Ureter (tissue), 1 donor: ENCODE results near the gene LSG1. TPM values are rescaled to one million over a fixed set of nuclear protein-coding genes. Genes with fewer than 3 reads are reported as not detected.
A peak's percentile ranks its signal among the peaks of the same experiment; 100 is the strongest.
"Not testable (repeated sequence)": the region's sequence is repeated elsewhere in the genome, so short reads cannot be mapped to it uniquely, and the experiment has no call there.

ENCODE experiments used
- DNase-seq: peaks from one replicate; pipeline ENCODE4 v3.0.0-alpha.2; 2020; ENCODE audit warnings: low spot score
- total RNA-seq: library from RNA; stranded (reverse); gene quantifications from one replicate; pipeline ENCODE4 v1.2.4, GENCODE V29; 2023
- donor health status: DM: yes; HTN: yes; CAD: no.

The LSG1 gene
- total RNA-seq, 1 donor from 2014 or later: 64.5 TPM

DNA sequence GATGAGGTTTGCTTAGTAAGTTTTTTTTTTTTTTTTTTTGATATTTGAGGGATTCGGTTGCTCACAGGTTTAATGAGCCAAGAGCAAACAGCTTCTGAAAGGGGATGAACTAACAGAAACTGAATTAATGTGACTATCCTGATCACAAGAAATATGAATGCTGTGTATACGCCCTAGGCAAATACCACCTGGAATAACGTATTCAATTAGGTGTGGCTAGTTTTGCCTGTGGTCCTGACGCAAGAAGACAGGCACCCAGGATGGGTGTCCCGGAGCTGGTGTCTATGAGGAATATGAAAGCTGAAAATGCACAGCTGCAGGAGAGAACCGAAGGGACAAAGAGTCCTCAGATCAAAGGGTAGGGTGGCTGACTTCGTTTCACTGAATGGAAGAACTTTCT, 14.6 kb downstream of the LSG1 start:
- DNase-seq: no peak

DNA sequence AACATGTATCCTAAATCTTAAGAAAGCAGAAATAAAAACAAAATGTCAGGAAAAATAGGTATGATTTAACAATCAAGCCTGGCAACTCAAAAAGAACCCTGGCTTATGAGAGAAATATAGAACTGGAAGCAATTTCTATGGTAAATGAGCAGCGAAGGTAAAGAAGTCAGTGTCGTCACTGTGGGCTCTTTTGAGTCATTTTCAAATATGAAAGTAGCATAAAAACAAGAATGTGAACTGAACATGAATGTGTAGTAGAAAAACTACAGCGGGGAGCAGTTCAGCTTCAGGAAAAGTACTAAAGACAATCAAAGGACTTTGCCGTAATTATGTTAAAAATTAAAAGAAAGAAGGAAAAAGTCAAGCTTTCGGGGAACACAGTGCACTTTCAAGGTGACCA, 17.5 kb downstream of the LSG1 start:
- no peak for DNase-seq

DNA sequence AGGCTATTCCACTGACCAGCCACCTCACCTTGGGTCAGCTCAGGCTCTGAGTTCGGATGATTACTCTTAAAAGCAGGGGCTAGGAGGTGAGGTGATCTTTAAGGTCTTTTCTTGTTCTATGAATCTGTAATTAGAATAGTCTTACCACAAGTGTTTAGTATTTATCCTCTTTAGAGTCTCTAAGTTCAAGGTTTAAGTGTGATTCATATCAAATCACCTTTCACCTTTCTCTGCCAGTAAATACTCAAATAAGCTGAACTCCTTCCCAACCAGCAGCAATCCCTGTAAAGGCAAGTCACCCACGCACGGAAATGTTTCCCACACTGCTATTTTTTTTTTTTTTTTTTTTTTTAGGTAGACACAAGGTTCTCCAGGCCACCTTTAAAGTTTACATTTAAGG, 24.2 kb downstream of the LSG1 start:
- DNase-seq: no peak

DNA sequence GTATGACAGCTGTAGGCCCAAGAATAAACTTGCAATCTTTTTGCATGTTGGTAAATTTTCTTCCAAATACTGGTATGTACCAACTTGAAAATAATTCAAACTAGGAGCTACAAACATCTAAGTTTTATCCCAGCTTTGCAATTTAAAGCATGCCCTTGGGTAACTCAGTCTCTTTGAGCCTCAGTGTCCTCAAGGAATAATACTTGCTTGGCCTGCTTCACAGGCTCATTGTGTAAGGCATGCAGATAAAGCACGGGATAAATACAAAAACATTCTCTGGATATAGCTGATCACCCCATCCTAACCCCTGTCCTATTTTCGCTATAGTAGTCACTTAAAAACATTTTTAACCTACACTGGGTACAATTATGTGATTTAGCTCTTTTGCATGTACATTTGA, 29.2 kb downstream of the LSG1 start:
- no peak for DNase-seq

DNA sequence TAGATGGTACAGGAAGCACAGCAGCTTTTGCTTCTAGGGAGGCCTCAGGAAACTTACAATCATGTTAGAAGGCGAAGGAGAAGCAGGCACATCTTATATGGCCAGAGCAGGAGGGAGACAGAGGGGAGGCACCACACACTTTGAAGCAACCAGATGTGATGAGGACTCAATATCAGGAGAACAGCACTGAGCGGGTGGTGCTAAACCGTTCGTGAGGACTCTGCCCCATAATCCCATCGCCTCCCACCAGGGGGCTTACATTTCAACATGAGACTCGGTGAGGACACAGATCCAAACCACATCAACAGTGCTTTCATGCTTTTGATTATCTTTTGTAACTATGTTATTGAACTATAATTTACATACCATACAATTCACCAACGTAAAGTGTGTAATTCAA, 31.2 kb downstream of the LSG1 start:
- no peak for DNase-seq

DNA sequence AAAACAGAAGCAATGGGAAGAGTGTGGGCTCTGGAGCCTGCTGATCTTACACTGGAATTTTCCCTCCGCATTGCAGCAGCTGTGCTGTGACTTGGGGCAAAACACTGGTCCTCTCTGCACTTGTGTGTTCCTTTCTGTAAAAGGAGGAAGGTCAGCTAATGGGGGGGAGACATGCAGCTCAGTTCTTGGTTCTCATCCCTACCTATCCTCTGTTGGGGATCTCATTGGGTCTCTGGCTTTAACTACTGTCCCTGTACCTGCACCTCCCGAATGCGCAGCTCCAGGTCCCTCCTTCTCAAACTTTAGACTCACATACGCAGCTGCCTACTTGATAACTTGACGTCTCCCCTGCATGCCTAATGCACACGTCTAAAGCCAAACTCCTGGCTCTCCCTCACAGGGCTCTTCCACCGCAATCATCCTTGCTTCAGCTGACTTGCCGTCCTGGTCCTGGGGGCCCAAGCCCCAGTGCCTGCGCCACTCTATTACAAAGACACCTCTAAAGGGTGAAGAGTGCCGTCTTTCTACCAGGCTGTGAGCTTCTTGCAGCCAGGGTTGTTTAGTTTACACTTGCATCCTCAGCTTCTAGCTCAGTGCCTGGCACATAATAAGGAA, 32.9 kb downstream of the LSG1 start:
- DNase-seq: no peak

DNA sequence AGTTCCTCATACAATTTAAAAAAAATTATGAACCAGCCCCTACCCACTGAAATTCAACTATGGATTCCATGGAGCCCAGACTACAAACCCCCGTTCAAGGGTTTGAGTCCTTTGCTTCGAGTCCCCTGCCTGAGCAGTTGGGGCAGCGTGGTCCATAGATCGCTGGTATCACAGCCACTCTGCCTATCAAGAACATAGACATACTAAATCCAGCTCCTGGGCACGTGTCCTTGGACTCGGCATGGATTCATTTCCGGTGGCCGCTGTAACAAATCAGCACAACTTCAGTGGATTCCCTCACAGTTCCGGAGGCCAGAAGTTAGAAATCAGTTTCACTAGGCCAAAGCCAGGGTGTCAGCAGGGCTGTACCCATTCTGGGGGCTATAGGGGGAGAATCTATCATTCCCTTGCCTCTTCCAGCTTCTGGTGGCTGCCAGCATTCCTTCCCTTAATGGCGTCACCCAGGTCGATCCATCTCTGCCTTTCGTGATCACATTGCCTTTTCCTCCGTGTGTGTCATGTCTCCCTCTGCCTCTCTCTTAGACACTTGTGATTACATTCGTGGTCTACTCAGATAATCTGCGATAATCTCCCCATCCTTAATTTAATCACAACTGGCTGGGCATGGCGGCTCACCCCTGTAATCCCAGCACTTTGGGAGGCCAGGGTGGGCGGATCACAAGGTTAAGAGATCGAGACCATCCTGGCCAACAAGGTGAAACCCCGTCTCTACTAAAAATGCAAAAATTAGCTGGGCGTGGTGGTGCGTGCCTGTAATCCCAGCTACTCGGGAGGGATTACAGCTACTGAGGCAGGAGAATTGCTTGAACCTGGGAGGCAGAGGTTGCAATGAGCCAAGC, 34.2 kb downstream of the LSG1 start:
- DNase-seq: no peak

DNA sequence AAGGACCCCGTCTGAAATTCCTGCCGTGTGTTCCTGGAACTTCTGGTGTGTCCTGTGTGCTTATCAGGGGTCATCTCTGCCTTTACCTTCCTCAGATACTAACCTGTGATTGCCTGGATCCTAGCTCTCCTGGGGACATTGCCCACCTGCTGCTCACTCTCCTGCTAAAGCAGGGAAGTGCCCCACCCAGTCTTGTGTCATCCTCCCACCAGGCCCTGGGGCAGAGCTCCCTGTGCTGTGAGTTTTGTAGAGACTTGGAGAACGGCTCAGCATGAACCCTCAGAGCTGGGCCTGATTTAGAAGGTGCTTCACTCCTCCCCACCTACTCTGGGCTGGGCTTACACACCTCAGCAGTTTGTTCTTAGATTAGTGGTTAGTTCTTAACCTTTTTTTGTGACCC, 34.9 kb downstream of the LSG1 start:
- no peak for DNase-seq

DNA sequence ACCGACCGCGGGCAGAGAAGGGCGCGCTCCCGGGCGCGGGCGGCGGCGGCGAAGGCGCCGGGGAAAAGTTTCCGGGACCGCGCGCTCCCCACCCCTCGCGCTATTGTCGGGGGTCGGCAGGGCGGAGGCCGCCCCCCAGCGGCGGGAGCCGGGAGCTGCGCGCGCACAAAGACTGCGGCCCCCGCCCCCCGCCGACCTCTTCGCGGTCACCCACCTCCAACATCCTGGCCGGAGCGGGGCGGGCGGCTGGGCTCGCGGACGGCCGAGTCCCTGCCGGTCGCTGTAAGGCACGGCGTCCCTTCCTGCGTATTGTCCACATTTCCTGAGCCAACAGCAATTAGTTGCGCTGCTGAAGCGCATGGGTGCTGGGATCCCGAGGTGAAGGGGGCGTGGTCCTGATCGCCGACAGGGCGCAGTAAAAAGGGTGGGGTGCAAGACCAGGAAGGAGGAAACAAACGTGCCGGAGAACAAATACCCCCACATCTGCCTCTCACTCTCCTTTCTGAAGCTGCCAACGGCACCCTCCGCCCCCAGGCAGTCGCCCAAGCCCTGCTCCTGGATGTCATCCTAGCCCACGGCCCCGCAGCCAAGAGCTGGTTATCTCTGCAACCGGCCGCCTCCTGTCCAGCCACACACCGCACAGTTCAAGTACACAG, 38.5 kb downstream of the LSG1 start, which contains the start of gene TMEM44:
TSS of gene TMEM44 (minus strand) at position 71 of the 656 bp plus-strand sequence. CDS start 204 bp downstream, outside the sequence.
- peak; percentile 76 for DNase-seq

DNA sequence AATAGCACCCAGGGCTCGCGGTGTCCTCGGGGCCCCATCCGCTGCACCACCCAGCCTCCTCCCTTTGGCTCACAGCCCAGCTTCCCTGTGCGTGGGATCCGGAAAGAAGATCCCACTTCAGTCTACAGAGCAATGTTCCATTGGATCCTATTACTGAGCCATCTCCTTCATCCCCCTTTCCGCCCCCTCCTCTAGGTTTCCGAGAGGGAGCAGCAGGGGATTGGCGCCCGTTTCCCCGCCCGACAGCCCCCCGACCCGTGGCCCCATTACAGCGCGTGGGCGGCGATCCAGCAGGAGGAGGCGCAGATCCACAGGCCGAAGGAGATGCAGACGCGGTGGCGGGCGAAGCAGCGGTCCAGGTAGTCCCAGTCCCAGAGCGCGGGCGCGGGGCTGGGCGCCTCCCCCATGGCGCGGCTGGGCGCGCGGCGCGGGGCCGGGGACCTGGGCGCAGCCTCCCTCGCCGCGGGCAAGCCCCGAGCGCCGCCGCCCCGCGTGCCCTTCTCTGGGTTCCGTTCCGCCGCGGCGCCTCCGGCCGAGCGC, 39.1 kb downstream of the LSG1 start:
- DNase-seq: no peak

DNA sequence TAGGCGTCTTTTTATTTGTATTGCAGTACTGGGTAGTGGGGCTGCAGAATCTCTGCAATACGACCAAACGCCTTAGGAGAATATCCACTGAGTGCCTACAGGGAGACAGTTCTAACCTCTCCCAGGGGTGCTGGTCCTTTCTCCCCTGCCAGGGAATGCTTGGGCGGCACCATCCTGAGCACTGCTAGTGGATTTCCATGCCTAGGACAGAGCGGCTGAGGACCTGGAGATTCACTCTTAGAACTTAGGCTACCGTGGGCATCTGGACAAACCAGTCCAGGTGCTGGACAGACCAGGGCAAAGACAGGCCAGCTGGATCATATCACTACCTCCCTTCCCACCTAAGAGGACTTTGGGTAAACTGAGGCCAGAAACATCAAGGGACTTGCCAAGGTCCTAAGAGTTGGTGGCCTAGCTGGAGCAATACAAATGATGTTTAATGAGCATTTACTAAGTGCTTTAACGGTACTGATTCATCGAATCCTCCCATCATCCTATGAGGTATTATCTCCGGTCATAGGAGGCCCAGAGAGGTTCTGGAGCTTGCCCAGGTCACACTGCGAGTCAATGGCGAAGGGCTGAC, 39.7 kb downstream of the LSG1 start:
- DNase-seq: no peak

DNA sequence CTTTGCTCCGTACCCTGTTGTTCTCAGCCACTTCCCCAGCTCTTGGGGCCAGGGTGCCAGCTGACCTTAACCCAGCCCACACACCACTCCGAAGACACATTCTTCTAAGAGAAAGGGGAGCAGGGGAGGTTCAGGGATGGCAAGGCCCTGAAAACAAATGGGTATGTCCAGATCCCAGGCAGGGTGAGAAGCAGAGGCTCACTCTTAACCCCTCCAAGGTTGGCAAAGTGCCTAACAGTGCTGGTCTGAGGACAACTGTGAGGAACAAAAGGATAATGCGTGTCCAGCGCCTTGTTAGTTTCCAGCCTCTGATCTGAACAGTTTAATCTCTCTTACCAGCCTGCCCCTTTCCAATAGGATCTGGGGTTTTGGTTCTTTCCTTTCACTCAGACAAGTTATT, 40.3 kb downstream of the LSG1 start:
- no peak for DNase-seq

DNA sequence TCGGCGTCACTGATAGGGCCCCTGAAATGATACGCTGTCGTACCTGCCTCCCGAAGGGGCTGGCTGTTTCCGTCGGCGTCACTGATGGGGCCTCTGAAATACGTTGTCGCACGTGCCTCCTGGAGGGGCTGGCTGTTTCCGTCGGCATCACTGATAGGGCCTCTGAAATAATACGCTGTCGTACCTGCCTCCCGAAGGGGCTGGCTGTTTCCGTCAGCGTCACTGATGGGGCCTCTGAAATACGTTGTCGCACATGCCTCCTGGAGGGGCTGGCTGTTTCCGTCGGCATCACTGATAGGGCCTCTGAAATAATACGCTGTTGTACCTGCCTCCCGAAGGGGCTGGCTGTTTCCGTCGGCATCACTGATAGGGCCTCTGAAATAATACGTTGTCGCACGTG, 41.3 kb downstream of the LSG1 start:
- DNase-seq: not testable (repeated sequence)

DNA sequence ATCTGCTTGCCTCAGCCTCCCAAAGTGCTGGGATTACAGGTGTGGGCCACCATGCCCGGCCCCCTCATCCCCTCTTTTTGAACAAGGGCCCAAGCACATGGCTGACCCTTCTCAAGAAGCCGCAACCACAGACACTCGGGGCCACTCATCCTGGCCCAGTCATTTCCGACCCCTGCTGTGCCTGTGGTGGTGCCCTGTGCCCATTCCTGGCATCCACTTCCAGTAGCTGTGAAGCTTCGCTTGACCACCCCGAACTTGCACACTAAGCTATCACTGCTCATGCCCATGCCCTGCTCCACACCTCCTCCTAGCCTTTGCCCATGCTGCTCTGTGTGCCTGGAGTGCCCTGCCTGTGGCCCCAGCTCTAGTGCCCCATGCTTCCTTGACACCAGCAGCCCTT, 47.0 kb downstream of the LSG1 start:
- DNase-seq: no peak

DNA sequence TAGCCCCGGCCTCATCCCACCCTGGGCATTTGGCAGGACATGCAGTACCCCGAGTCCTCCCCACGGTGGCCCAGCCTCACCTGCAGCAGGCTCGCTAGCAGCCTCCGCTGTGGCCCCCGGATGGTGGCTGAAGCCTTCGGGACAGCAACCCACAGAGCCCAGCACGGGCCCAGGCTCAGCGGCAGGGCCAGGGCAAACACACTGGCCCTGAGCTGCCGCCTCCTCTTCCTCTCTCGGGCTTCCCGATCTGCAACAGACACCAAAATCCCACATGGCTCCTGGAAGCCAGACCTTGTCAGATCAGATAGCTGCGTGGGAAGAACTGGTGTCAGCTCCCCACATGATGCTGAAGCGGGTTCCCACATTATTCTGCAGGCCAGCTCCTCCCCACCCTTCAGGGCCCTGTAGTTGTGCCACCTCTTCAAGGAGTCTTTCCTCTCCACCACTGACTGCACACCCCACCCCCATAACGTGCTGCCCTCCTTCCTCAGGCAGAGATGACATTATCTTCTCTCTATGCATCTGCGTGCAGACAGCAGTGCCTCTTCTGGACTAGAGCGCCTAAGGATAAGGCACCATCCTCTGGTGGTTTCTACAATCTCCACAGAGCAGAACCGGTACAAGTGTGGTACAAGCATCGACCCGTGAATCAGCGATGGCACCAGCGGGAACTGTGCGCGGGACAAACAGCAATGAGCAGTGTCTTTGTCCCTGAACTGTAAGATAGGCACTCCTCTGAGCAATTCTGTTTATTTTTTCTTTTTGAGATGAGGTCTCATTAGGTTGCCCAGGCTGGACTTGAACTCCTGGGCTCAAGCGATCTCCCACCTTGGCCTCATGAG, 48.3 kb downstream of the LSG1 start:
- DNase-seq: no peak

DNA sequence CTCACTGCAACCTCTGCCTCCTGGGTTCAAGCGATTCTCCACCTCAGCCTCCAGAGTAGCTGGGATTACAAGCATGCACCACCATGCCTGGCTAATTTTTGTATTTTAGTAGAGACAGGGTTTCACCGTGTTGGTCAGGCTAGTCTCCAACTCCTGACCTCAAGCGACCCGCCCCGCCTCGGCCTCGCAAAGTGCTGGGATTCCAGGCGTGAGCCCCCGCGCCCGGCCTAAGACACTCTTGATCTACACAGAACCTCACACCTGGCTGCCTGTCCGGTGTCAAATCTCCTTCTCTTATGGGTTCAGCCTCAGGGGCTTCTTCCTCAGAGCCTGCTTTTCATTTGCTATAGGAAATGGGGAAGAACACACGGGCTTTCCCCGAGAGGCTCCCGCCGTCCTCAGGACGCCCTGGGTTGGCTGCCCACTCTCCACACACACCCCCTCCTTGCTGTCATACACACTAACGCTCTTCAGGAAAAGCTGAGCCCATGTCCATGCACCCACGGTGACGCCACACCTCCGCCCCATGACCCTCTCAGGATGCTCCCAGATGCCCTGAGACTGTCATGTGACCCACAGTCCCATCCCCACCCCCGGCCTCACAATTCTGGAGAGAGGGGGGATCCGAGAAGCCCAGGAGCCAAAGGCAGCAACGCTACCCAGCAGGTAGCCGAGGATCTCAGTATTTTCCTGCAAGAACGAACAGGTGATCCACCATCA, 49.2 kb downstream of the LSG1 start:
- no peak for DNase-seq

DNA sequence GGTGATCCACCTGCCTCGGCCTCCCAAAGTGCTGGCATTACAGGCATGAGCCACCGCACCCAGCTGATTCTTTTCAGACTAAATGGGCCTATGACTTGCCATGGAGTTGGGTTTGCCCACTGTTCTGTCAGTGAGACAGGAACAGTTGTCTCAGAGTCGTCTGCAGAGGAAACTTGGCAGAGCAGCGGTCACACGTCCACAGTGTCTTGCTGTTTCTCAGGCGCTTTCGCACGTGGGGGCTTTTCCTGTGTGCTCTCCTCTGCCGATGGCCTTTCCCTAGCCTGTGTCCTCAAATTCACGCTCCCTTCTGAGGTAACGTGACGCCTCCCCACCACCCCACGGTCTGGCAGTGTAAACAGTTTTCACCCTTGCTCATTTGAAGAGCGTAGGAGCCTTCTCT, 50.0 kb downstream of the LSG1 start:
- no peak for DNase-seq

DNA sequence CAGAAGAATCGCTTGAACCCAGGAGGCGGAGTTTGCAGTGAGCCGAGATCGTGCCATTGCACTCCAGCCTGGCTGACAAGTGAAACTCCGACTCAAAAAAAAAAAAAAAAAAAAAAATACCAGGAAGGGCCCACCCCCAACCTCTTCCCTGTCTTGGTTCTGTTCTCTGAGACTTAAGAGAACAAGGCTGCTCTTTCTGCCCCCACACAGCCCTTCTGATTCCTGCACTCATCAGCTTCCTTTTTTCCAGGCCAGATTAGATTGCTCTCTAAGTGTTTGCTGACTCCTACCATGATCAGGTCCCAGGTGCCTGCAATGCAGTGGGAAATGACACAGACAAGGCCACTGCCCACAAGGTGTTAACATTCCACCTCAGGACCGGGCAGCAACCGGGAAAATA, 51.8 kb downstream of the LSG1 start:
- DNase-seq: no peak

DNA sequence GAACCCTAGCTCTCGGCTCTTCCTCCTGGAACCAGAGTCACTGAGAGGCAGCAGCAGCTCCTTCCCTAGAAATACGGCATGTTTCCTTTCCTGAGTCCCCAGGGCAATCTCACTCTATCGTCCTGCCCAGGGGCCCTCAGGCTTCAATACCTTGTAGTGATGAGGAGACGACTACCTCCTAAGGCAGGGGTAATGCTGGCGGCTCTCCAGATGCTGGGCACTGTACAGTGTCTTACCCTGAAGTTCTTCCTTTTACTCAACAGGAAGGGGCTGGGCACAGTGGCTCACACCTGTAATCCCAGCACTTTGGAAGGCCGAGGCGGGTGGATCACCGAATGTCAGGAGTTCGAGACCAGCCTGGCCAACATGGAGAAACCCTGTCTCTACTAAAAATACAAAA, 52.2 kb downstream of the LSG1 start:
- DNase-seq: no peak

DNA sequence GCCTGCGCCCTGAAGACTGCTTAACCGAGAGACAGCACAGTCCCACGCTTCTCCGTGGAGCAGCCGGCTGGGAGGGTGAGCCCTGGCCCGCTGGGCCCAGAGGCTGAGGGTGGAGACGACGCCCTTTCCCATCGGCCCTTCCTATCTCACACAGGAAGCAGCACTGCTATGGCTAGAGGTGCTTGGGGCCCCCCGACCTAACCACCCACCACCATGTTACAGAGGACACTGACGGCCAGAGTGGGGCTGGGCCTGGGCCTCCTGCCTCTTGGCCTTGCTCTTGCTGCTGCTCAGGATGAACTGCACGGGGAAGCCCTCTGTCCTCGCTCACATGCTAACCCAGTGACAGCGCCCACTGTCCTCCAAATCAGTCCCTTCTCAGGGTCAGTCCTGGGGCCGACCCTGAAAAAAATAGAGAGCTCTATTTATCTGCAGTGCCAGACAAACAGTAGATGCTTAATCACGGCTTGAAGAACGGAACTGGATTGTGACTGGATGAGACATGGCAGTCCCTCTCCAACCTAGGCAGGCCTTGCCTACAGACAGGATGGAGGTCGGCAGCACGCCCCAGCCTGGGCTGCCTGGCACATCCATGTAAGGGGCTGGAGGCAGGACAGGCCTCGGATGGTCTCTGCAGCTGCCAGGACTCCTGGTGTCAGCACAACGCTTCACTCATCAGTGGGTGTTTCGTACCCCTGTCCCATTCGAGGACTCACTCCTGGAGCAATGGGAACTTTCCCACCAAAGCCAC, 53.0 kb downstream of the LSG1 start:
- no peak for DNase-seq
